GM12878 (cell line): ENCODE measurements around the gene OPRL1. TPM values are rescaled to one million over a fixed set of nuclear protein-coding genes. Genes with fewer than 3 reads are reported as not detected.

Experiments used
- ATAC-seq: fragments of 200-7000 bp; cut with Tn5 transposase; 3 replicates; pipeline ENCODE4 v1.9.1; 2020; ENCODE audit warnings: mild to moderate bottlenecking, moderate library complexity
- BruUV-seq: library from RNA; stranded (reverse); fragments of 400-500 nt; replicated peaks from 2 replicates; lab custom pipeline; 2021; lab: Mats Ljungman, UMichigan
- CTCF ChIA-PET: fragments of 300-600 bp; sonication (Branson Sonifier 250); formaldehyde crosslinking; extraction: SDS; loops from one replicate; lab custom pipeline; 2021; ENCODE audit warnings: inconsistent platforms; lab: Yijun Ruan, JAX
- POLR2A ChIA-PET: fragments of 350-600 bp; formaldehyde crosslinking; extraction: SDS; loops from one replicate; lab custom pipeline; 2021; ENCODE audit warnings: inconsistent platforms; lab: Charles Lee
- RAD21 ChIA-PET: fragments of 300-600 bp; sonication (Branson Sonifier 250); formaldehyde crosslinking; loops from one replicate; lab custom pipeline; 2023; ENCODE audit warnings: antibody characterized with exemption; ENCODE audit not compliant: unreplicated experiment; lab: Charles Lee
- SMC1A ChIA-PET: fragments of 300-600 bp; sonication (Branson Sonifier 250); formaldehyde crosslinking; loops from one replicate; lab custom pipeline; 2023; ENCODE audit not compliant: unreplicated experiment, uncharacterized antibody; lab: Charles Lee
- DNase-seq: peaks from one replicate; pipeline ENCODE4 v3.0.0-alpha.2; 2011; ENCODE audit warnings: low read depth, low spot score
- FAIRE-seq: peaks from 3 replicates; lab custom pipeline; 2011; peaks lifted over from hg19 to GRCh38; lab: Jason Lieb, UNC
- H2AFZ ChIP-seq: 2 replicates; pipeline ENCODE4 v1.6.0; 2011; ENCODE audit warnings: low read depth, low read length, control low read depth; ENCODE audit not compliant: control insufficient read depth
- H3K27ac ChIP-seq: 2 replicates; pipeline ENCODE4 v1.5.1; 2011; ENCODE audit warnings: control low read depth; ENCODE audit not compliant: control insufficient read depth, insufficient read depth
- H3K27me3 ChIP-seq, 2 experiments: replicated peaks in 1 of 2; 2 replicates each; pipeline versions ENCODE4 v1.6.0 to v1.6.1; 2011; ENCODE audit warnings: low read length in 1 of 2; ENCODE audit not compliant: control insufficient read depth in 2 of 2, insufficient read depth in 2 of 2
- H3K36me3 ChIP-seq, 2 experiments: 2 replicates each; pipeline ENCODE4 v1.5.1; 2011; ENCODE audit warnings: low read length in 1 of 2; ENCODE audit not compliant: control insufficient read depth in 2 of 2, insufficient read depth in 2 of 2
- H3K4me1 ChIP-seq: 2 replicates; pipeline ENCODE4 v1.6.1; 2011; ENCODE audit warnings: mild to moderate bottlenecking, low read length, moderate library complexity, mixed read lengths; ENCODE audit not compliant: control insufficient read depth, insufficient read depth
- H3K4me2 ChIP-seq: 2 replicates; pipeline ENCODE4 v1.6.0; 2011; ENCODE audit warnings: control low read depth; ENCODE audit not compliant: control insufficient read depth, insufficient read depth
- H3K4me3 ChIP-seq: fragments of 200-600 bp; sonication (generic); 2 replicates; pipeline ENCODE4 v1.5.1; 2016
- H3K79me2 ChIP-seq: 2 replicates; pipeline ENCODE4 v1.6.0; 2011; ENCODE audit warnings: low read length; ENCODE audit not compliant: control insufficient read depth, insufficient read depth
- H3K9ac ChIP-seq: 2 replicates; pipeline ENCODE4 v1.8.0; 2011; ENCODE audit warnings: low read length, control low read depth, mixed read lengths; ENCODE audit not compliant: control insufficient read depth, insufficient read depth
- H3K9me3 ChIP-seq: replicated peaks from 3 replicates; pipeline ENCODE4 v1.5.1; 2011; ENCODE audit warnings: mild to moderate bottlenecking, low read length; ENCODE audit not compliant: control insufficient read depth, insufficient read depth
- H4K20me1 ChIP-seq: 2 replicates; pipeline ENCODE4 v1.6.0; 2011; ENCODE audit not compliant: control insufficient read depth, insufficient read depth
- CBX5 ChIP-seq: sonication (generic); IDR thresholded peaks from 2 replicates; pipeline ENCODE4 v1.6.1; 2016; ENCODE audit warnings: low read depth, moderate library complexity, mild to moderate bottlenecking, inconsistent platforms
- E4F1 ChIP-seq: fragments of 450-650 bp; IDR thresholded peaks from 2 replicates; pipeline ENCODE4 v1.6.1; 2018; ENCODE audit warnings: borderline replicate concordance, mild to moderate bottlenecking; ENCODE audit not compliant: partially characterized antibody
- EP300 ChIP-seq, 2 experiments: fragments of 150-350 bp in 1 of 2; IDR thresholded peaks; 2 replicates each; pipeline ENCODE4 v1.6.1; 2011 to 2012; ENCODE audit warnings: low read depth in 2 of 2, low read length in 2 of 2, borderline replicate concordance in 1 of 2, improper control_type of control experiment in 1 of 2, inconsistent platforms in 1 of 2; ENCODE audit not compliant: control insufficient read depth in 1 of 2
- FOS ChIP-seq: IDR thresholded peaks from 3 replicates; pipeline ENCODE4 v1.6.1; 2011; ENCODE audit warnings: borderline replicate concordance; ENCODE audit not compliant: insufficient read length; ENCODE audit errors: extremely low read depth
- HDGF ChIP-seq: fragments of 450-650 bp; IDR thresholded peaks from 2 replicates; pipeline ENCODE4 v1.6.1; 2016; ENCODE audit warnings: antibody characterized with exemption
- IKZF2 ChIP-seq, 2 experiments: fragments of 450-650 bp; IDR thresholded peaks; 2 replicates each; pipeline ENCODE4 v1.6.1; 2017; ENCODE audit warnings: mild to moderate bottlenecking in 2 of 2, moderate library complexity in 2 of 2
- KDM1A ChIP-seq: fragments of 200-600 bp; sonication (generic); IDR thresholded peaks from 2 replicates; pipeline ENCODE4 v1.6.1; 2016; ENCODE audit warnings: borderline replicate concordance
- NRF1 ChIP-seq: conservative IDR thresholded peaks from 2 replicates; pipeline ENCODE4 v1.6.1; 2011; ENCODE audit warnings: mild to moderate bottlenecking, low read depth, low read length, improper control_type of control experiment
- ZBED1 ChIP-seq: IDR thresholded peaks from 2 replicates; pipeline ENCODE4 v1.6.1; 2016; ENCODE audit warnings: borderline replicate concordance
- WGBS: methylation state at CpG from one replicate; pipeline ENCODE4 v1.1.6; 2016; ENCODE audit warnings: low lambda C conversion rate; ENCODE audit not compliant: insufficient replicate concordance, insufficient coverage; ENCODE audit errors: missing lambda C conversion rate; 5-methylcytosine and 5-hydroxymethylcytosine counted together
- in situ Hi-C: fragments of 300-500 bp; cut with MboI; formaldehyde crosslinking; loops from 9 replicates; pipeline ENCODE4 v1.14.3; 2018; ENCODE audit warnings: mixed read lengths
- intact Hi-C: fragments of 100-400 bp; cut with micrococcal nuclease; formaldehyde crosslinking; loops from one replicate; pipeline ENCODE4 v1.14.2; 2022; ENCODE audit not compliant: unreplicated experiment
- polyA plus RNA-seq, 11 experiments: library from polyadenylated mRNA; depleted of rRNA in 4 of 11; unstranded in 6 of 11; stranded (reverse) in 5 of 11; fragments of >200 nt; fragmentation: Nextera tagmentation in 4 of 11; fragmentation: Illumina TruSeq in 1 of 11; extraction: Ambion mirVana in 4 of 11; extraction: Trizol in 1 of 11; gene quantifications; 1 replicate in 1 of 11; 2 replicates in 10 of 11; pipeline versions ENCODE4 v1.2.1 to v1.2.3, GENCODE V29; 2011 to 2016; ENCODE audit warnings: inconsistent platforms in 2 of 11, missing spikeins in 2 of 11, low read depth in 1 of 11
- total RNA-seq, 4 experiments: library from RNA; depleted of rRNA in 3 of 4; stranded (reverse); fragments of >200 nt in 3 of 4; fragmentation: Illumina TruSeq in 1 of 4; extraction: Trizol in 1 of 4; gene quantifications; 2 replicates each; pipeline versions ENCODE4 v1.2.1 to v1.2.3, GENCODE V29; 2013 to 2021
- TF ChIP-seq, protein P1 (sequence below): fragments of 450-650 bp; IDR thresholded peaks from 2 replicates; pipeline ENCODE4 v1.6.1; 2016; ENCODE audit warnings: mild to moderate bottlenecking

The OPRL1 gene
- total and polyA plus RNA-seq, 10 of the 15 experiments (the other 5 are each of a cell fraction or from before 2014, with no cell fraction given), result 0.04 to 0.41 (median 0.24) TPM; not detected in 1

- TF ChIP-seq E4F1 (no peak), IKZF2 (IDR thresholded peaks at IDR 0.05) (no peak), ZBED1 (no peak), FOS (no peak), NRF1 (no peak), KDM1A (no peak), EP300 (IDR thresholded peaks at IDR 0.05; ENCODE audit: borderline replicate concordance in 1 of 2, control insufficient read depth in 1 of 2, low read depth in 2 of 2, low read length in 2 of 2) (no peak)
These were observed 27.6 kb upstream of the OPRL1 start (continued) for GRCh38 chr20:64052326-64052722.

- no TSS peak for BruUV-seq
- ChIA-PET RAD21 (interaction anchor here (1.3 to 7.1 kb wide), 4 partner anchors 9 to 76 kb away, joined by 3 to 78 read pairs (median 6); no protein-coding TSS in a partner anchor), POLR2A (interaction anchor here (0.7 to 2.0 kb wide), 3 partner anchors 9 to 15 kb away, joined by 4 to 6 read pairs (median 5); no protein-coding TSS in a partner anchor), CTCF (interaction anchor here (1.0 to 9.2 kb wide), 5 partner anchors 12 to 267 kb away, joined by 3 to 108 read pairs (median 10); partner anchors contain the start of genes PRPF6 and SAMD10), SMC1A (interaction anchor here (1.1 to 1.8 kb wide), 4 partner anchors 9 to 73 kb away, joined by 3 to 9 read pairs (median 4); partner anchors contain the start of genes PRPF6 and TCEA2)
- in situ Hi-C loops (no loop called here), intact Hi-C loops (loop anchor here (10.0 kb wide), 1 partner anchor 188 kb away; the partner anchor contains the start of genes ABHD16B and TPD52L2)
- no peak overlapping the region for H2AFZ ChIP-seq
- H3K27me3 ChIP-seq, result peaks cover 4 to 8% of the 10 kb centered on the region in 2 experiments; a peak in 3 of 4 replicates
- no peaks in the 10 kb centered on the region for H3K36me3 ChIP-seq
- 72% methylated on average over 26 of the region's 33 CpGs for WGBS
- no peak for DNase-seq
- no peaks in the 10 kb centered on the region for H4K20me1 ChIP-seq
- no peak overlapping the region for H3K4me2 ChIP-seq
- no peak overlapping the region for H3K4me3 ChIP-seq
- no peak overlapping the region for H3K9ac ChIP-seq
- peaks cover 43% of the 10 kb centered on the region for H3K4me1 ChIP-seq
- no peaks in the 10 kb centered on the region; the same call in none of the 2 replicates for H3K79me2 ChIP-seq
- no peak for TF ChIP-seq CBX5
- TF ChIP-seq, protein P1, sequence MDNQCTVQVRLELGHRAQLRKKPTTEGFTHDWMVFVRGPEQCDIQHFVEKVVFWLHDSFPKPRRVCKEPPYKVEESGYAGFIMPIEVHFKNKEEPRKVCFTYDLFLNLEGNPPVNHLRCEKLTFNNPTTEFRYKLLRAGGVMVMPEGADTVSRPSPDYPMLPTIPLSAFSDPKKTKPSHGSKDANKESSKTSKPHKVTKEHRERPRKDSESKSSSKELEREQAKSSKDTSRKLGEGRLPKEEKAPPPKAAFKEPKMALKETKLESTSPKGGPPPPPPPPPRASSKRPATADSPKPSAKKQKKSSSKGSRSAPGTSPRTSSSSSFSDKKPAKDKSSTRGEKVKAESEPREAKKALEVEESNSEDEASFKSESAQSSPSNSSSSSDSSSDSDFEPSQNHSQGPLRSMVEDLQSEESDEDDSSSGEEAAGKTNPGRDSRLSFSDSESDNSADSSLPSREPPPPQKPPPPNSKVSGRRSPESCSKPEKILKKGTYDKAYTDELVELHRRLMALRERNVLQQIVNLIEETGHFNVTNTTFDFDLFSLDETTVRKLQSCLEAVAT, result peak; percentile 72
- no peak for TF ChIP-seq HDGF
- FAIRE-seq, result no peak
- no peak overlapping the region for H3K27ac ChIP-seq
- no peak for ATAC-seq
- no peaks in the 10 kb centered on the region for H3K9me3 ChIP-seq
These were observed 26.7 kb upstream of the OPRL1 start for GRCh38 chr20:64052987-64053840.
